ENCODE data around the gene ENC1.
A peak's percentile ranks its signal among the peaks of the same experiment; 100 is the strongest.

Gene ENC1

GRCh38 chr5:74630453-74631066, 10.0 kb downstream of the ENC1 start:
- peak; percentile 22 for DNase-seq

GRCh38 chr5:74629326-74629725, 11.2 kb downstream of the ENC1 start:
- DNase-seq, result no peak

- no peak for DNase-seq
These were observed 12.2 kb downstream of the ENC1 start for GRCh38 chr5:74628359-74628758.

- no peak for DNase-seq
These were observed 12.8 kb downstream of the ENC1 start for GRCh38 chr5:74627646-74628279.

GRCh38 chr5:74626386-74627222, 13.9 kb downstream of the ENC1 start:
- no peak for DNase-seq

GRCh38 chr5:74625742-74626241, 14.7 kb downstream of the ENC1 start:
- DNase-seq, result no peak

- DNase-seq, result no peak
These were observed 15.5 kb downstream of the ENC1 start for GRCh38 chr5:74624931-74625505.

- DNase-seq, result no peak
These were observed 16.0 kb downstream of the ENC1 start for GRCh38 chr5:74624501-74624900.

GRCh38 chr5:74623748-74624408, 16.6 kb downstream of the ENC1 start:
- DNase-seq, result no peak

- DNase-seq, result no peak
These were observed 17.4 kb downstream of the ENC1 start for GRCh38 chr5:74623006-74623611.

GRCh38 chr5:74622122-74622521, 18.4 kb downstream of the ENC1 start:
- no peak for DNase-seq

GRCh38 chr5:74621492-74621891, 19.0 kb downstream of the ENC1 start:
- no peak for DNase-seq

- no peak for DNase-seq
These were observed 21.2 kb downstream of the ENC1 start for GRCh38 chr5:74619308-74619707.

- DNase-seq, result no peak
These were observed 22.4 kb downstream of the ENC1 start for GRCh38 chr5:74618106-74618505.

GRCh38 chr5:74617202-74617601, 23.3 kb downstream of the ENC1 start:
- DNase-seq, result no peak

- DNase-seq, result no peak
These were observed 24.0 kb downstream of the ENC1 start for GRCh38 chr5:74616236-74617146.

GRCh38 chr5:74613283-74613682, 27.2 kb downstream of the ENC1 start:
- peak; percentile 72 for DNase-seq

GRCh38 chr5:74612045-74612444, 28.5 kb downstream of the ENC1 start:
- no peak for DNase-seq

- DNase-seq, result no peak
These were observed 31.6 kb downstream of the ENC1 start for GRCh38 chr5:74608736-74609601.

- no peak for DNase-seq
These were observed 34.8 kb downstream of the ENC1 start for GRCh38 chr5:74605759-74606158.

All from inflammatory macrophage treated with lipopolysaccharide for 4 hours (primary cell).